Measurements from ENCODE around the gene FAM72B. TPM values are rescaled to one million over a fixed set of nuclear protein-coding genes. Genes with fewer than 3 reads are reported as not detected.
"Not testable (repeated sequence)": the region's sequence is repeated elsewhere in the genome, so short reads cannot be mapped to it uniquely, and the experiment has no call there.

Gene FAM72B
- total RNA-seq, 1 experiment from 2014 or later: 0.27 TPM

DNA sequence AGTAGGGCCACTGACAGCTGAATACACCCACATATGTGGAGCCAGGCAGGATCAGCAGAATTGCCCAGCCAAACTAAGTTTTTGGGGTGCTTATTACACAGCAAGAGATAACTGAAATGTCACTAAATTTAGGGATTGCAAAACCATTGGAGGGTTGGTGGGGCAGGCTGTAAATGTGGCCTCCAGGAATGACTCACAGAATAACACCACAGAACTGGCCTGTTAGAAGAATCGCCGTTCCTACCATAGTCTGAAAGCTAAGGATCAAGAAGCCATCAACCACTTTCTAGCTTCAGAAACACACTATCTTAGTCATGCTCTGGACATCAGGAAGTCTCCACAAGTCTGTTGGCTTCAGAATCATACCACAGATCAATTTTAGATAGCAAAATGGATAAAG is 24.0 kb downstream of the FAM72B start:
- POLR2A ChIA-PET; H3K4me1 ChIP-seq; intact Hi-C loops (cut with micrococcal nuclease; ENCODE audit: unreplicated experiment); DNase-seq; H3K4me1 Mint-ChIP-seq (ENCODE audit: low read depth, unreplicated experiment); H3K36me3 ChIP-seq (ENCODE audit: control insufficient read depth, insufficient read depth, low read length); H3K4me3 ChIP-seq (ENCODE audit: low read depth, low read length); H3K9me3 Mint-ChIP-seq (ENCODE audit: unreplicated experiment); H3K4me3 Mint-ChIP-seq (ENCODE audit: unreplicated experiment); H3K36me3 Mint-ChIP-seq (ENCODE audit: insufficient read depth, unreplicated experiment); CTCF ChIA-PET; H3K27me3 ChIP-seq (replicated peaks; ENCODE audit: control insufficient read depth, insufficient read depth, low read length); H3K27ac Mint-ChIP-seq (ENCODE audit: unreplicated experiment); H3K27me3 Mint-ChIP-seq (ENCODE audit: insufficient read depth, unreplicated experiment); H3K9me3 ChIP-seq; BruUV-seq (replicated peaks): not testable (repeated sequence)

DNA sequence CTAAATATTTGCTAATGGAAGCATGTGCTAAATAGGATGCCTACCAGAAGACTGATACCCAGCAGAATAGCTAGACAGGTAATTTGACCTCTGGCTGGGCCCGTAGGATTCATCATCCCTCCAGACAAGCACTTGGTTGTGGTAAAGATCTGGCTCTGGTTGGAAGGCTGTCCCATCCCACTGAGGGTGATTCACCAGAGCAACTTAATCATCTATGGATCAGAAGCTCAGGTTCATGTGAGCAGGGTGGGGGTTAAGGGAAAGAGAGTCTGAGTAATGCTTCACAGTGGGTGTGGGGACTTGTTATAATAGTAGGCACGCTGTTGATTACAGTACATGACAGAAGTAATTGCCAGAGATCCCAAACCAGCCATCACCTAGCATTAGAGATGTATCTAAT is 26.5 kb downstream of the FAM72B start:
- BruUV-seq (replicated peaks); POLR2A ChIA-PET; CTCF ChIA-PET; H3K36me3 Mint-ChIP-seq (ENCODE audit: insufficient read depth, unreplicated experiment); H3K36me3 ChIP-seq (ENCODE audit: control insufficient read depth, insufficient read depth, low read length); H3K4me3 Mint-ChIP-seq (ENCODE audit: unreplicated experiment); H3K27me3 Mint-ChIP-seq (ENCODE audit: insufficient read depth, unreplicated experiment); intact Hi-C loops (cut with micrococcal nuclease; ENCODE audit: unreplicated experiment); H3K27me3 ChIP-seq (replicated peaks; ENCODE audit: control insufficient read depth, insufficient read depth, low read length); H3K4me1 Mint-ChIP-seq (ENCODE audit: low read depth, unreplicated experiment); H3K4me1 ChIP-seq; H3K27ac Mint-ChIP-seq (ENCODE audit: unreplicated experiment); H3K9me3 Mint-ChIP-seq (ENCODE audit: unreplicated experiment); DNase-seq; H3K9me3 ChIP-seq; H3K4me3 ChIP-seq (ENCODE audit: low read depth, low read length): not testable (repeated sequence)

DNA sequence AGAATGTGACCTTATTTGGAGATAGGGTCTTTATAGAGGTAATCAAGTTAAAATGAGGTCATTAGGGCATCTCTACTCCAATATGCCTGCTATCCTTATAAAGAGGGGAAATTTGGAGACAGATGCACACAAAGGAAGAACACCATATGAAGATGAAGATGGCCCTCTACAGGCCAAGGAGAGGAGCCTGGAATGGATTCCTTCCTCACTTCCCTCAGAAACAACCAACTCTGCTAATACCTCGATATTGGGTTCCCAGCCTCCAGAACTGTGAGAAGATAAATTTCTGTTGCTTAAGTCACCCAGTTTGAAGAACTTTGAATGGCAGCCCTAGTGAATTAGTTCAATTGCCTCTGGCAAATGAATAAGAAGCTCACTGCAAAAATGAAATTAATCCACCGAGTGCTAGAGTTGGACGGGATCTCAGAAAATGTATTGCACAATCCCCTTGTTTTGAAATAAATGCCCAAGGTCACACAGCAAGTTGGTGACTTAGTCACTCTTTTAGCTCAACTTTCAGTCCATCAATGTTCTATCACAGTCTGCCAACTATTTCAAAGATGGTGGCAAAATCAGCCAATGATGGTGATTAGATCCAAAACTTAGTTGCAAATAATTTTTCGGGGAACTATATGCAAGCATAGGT is 27.1 kb downstream of the FAM72B start:
- H3K4me1 ChIP-seq; H3K36me3 Mint-ChIP-seq (ENCODE audit: insufficient read depth, unreplicated experiment); H3K27me3 Mint-ChIP-seq (ENCODE audit: insufficient read depth, unreplicated experiment); CTCF ChIA-PET; H3K27me3 ChIP-seq (replicated peaks; ENCODE audit: control insufficient read depth, insufficient read depth, low read length); H3K36me3 ChIP-seq (ENCODE audit: control insufficient read depth, insufficient read depth, low read length); DNase-seq; H3K27ac Mint-ChIP-seq (ENCODE audit: unreplicated experiment); H3K9me3 Mint-ChIP-seq (ENCODE audit: unreplicated experiment); H3K4me1 Mint-ChIP-seq (ENCODE audit: low read depth, unreplicated experiment); H3K9me3 ChIP-seq; H3K4me3 ChIP-seq (ENCODE audit: low read depth, low read length); BruUV-seq (replicated peaks); POLR2A ChIA-PET; H3K4me3 Mint-ChIP-seq (ENCODE audit: unreplicated experiment); intact Hi-C loops (cut with micrococcal nuclease; ENCODE audit: unreplicated experiment): not testable (repeated sequence)

GRCh38 chr1:121155671-121156358 is 28.3 kb downstream of the FAM72B start:
- H3K36me3 Mint-ChIP-seq (ENCODE audit: insufficient read depth, unreplicated experiment); H3K27me3 Mint-ChIP-seq (ENCODE audit: insufficient read depth, unreplicated experiment); H3K4me1 Mint-ChIP-seq (ENCODE audit: low read depth, unreplicated experiment); H3K27ac Mint-ChIP-seq (ENCODE audit: unreplicated experiment); H3K9me3 Mint-ChIP-seq (ENCODE audit: unreplicated experiment); H3K4me3 ChIP-seq (ENCODE audit: low read depth, low read length); CTCF ChIA-PET; POLR2A ChIA-PET; BruUV-seq (replicated peaks); intact Hi-C loops (cut with micrococcal nuclease; ENCODE audit: unreplicated experiment); H3K36me3 ChIP-seq (ENCODE audit: control insufficient read depth, insufficient read depth, low read length); H3K9me3 ChIP-seq; H3K27me3 ChIP-seq (replicated peaks; ENCODE audit: control insufficient read depth, insufficient read depth, low read length); H3K4me1 ChIP-seq; H3K4me3 Mint-ChIP-seq (ENCODE audit: unreplicated experiment): not testable (repeated sequence)
- peak in 1 of 2 experiments; percentile 9 for DNase-seq

DNA sequence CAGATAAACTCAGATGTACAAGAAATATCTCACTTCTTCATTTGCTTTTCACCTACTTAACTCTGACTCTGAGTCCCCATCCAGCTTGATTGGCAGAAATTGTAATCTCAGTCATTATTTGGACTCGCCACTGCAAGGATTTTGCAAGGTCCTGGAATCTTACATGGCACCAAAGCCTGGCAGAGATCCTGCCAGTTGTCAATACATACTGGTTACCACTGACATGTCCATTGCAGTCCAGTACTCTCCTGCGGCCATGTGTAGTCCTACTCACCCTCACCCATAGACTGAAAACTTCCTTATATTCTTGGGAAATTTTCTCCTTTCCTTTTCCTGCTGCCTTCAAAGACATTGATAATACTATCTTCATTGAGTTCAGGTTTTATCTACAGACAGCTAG is 29.3 kb downstream of the FAM72B start:
- H3K4me3 Mint-ChIP-seq (ENCODE audit: unreplicated experiment); H3K4me1 ChIP-seq; DNase-seq; intact Hi-C loops (cut with micrococcal nuclease; ENCODE audit: unreplicated experiment); H3K36me3 Mint-ChIP-seq (ENCODE audit: insufficient read depth, unreplicated experiment); CTCF ChIA-PET; H3K9me3 Mint-ChIP-seq (ENCODE audit: unreplicated experiment); POLR2A ChIA-PET; H3K36me3 ChIP-seq (ENCODE audit: control insufficient read depth, insufficient read depth, low read length); H3K27me3 ChIP-seq (replicated peaks; ENCODE audit: control insufficient read depth, insufficient read depth, low read length); BruUV-seq (replicated peaks); H3K4me3 ChIP-seq (ENCODE audit: low read depth, low read length); H3K9me3 ChIP-seq; H3K27ac Mint-ChIP-seq (ENCODE audit: unreplicated experiment); H3K4me1 Mint-ChIP-seq (ENCODE audit: low read depth, unreplicated experiment); H3K27me3 Mint-ChIP-seq (ENCODE audit: insufficient read depth, unreplicated experiment): not testable (repeated sequence)

DNA sequence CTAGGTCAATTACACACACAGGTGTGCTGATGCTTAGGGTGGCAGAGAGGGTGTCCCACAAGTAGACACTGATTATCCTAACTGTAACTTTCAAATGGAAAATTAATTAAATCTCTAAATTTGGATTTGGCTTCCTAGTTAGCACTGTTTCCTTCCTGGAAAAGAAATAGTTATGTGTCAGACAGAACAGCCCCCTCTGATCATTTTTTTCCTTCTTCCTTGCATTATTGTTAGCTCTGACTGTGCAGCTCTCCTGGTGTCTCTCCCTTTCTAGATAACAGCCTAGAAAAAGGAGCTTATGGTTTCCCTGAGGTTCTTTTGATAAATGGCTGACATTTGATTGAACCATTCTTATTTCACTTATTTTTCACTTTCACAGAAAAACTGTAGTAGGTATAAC is 31.4 kb downstream of the FAM72B start:
- H3K4me1 ChIP-seq; H3K4me1 Mint-ChIP-seq (ENCODE audit: low read depth, unreplicated experiment); DNase-seq; H3K4me3 ChIP-seq (ENCODE audit: low read depth, low read length); BruUV-seq (replicated peaks); H3K9me3 ChIP-seq; H3K4me3 Mint-ChIP-seq (ENCODE audit: unreplicated experiment); POLR2A ChIA-PET; H3K36me3 Mint-ChIP-seq (ENCODE audit: insufficient read depth, unreplicated experiment); H3K9me3 Mint-ChIP-seq (ENCODE audit: unreplicated experiment); H3K36me3 ChIP-seq (ENCODE audit: control insufficient read depth, insufficient read depth, low read length); H3K27me3 ChIP-seq (replicated peaks; ENCODE audit: control insufficient read depth, insufficient read depth, low read length); H3K27ac Mint-ChIP-seq (ENCODE audit: unreplicated experiment); CTCF ChIA-PET; intact Hi-C loops (cut with micrococcal nuclease; ENCODE audit: unreplicated experiment); H3K27me3 Mint-ChIP-seq (ENCODE audit: insufficient read depth, unreplicated experiment): not testable (repeated sequence)

- not testable (repeated sequence) for BruUV-seq (replicated peaks); H3K4me3 Mint-ChIP-seq (ENCODE audit: unreplicated experiment); H3K9me3 Mint-ChIP-seq (ENCODE audit: unreplicated experiment)
Measured at GRCh38 chr1:121151294-121151693, 32.8 kb downstream of the FAM72B start.

More at GRCh38 chr1:121151294-121151693, 32.8 kb downstream of the FAM72B start:
- H3K4me3 ChIP-seq (ENCODE audit: low read depth, low read length); H3K27ac Mint-ChIP-seq (ENCODE audit: unreplicated experiment); CTCF ChIA-PET; POLR2A ChIA-PET; H3K4me1 Mint-ChIP-seq (ENCODE audit: low read depth, unreplicated experiment); H3K27me3 ChIP-seq (replicated peaks; ENCODE audit: control insufficient read depth, insufficient read depth, low read length); intact Hi-C loops (cut with micrococcal nuclease; ENCODE audit: unreplicated experiment); H3K27me3 Mint-ChIP-seq (ENCODE audit: insufficient read depth, unreplicated experiment); H3K9me3 ChIP-seq; H3K4me1 ChIP-seq; H3K36me3 ChIP-seq (ENCODE audit: control insufficient read depth, insufficient read depth, low read length); DNase-seq; H3K36me3 Mint-ChIP-seq (ENCODE audit: insufficient read depth, unreplicated experiment): not testable (repeated sequence)

Data from Caco-2 (cell line).